GDM1 (cell line): Measurements from ENCODE around the gene KRT12.
"Not testable (repeated sequence)": the region's sequence is repeated elsewhere in the genome, so short reads cannot be mapped to it uniquely, and the experiment has no call there.

Experiments used
- DNase-seq: peaks from one replicate; lab custom pipeline; 2025; lab: John Stamatoyannopoulos, UW

The KRT12 gene

DNA sequence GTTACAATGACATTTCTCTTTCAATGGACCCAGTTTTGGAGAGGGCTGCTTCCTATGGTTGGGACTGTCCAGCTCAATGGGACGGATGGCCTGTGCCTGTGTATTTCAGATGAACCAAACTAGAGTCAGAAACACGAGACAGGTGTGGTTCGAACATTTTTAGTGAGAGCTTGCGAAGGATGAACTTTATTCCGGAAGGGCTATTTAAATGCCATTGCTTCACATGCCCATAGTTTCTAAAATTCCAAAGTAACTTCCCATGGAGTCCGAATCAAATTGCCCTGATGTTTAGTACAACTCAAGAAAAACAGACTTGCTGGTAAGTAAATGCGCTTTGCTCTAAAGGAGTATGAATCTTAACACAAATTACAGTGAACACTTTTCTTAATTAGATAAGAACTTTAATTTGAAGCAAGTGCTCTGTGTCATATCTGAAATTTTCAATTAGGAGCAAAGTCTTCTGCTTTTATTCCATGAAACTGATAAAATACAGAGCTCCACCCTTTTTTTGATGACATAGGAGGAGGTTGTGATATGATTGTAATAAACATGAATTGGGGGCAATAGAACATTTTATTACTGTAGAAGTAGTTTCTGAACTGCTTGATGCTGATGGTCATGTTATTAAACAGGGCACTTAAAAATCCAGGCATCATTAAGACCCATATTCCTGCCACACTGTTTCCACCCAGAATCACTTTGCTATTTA, 16.8 kb upstream of the KRT12 start:
- DNase-seq: no peak

DNA sequence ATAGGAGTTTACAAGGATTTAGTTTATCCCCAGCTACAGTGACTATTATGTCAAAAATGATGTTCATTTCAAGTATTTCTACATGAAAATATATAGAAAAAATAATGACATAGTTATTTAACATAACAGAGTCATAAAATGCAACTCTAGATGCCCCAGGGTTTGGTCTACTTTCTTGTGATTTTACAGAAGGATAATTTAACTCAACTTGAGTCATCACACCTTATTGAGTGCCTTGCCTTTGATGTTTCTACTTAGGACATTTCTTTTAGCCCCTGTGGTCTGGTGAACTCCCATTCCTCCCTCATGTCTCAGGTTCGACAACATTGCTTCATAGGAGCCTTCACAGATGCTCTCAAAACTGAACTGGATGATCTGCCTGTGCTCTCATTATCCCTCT, 16.0 kb upstream of the KRT12 start:
- no peak for DNase-seq

GRCh38 chr17:40879026-40879425, 12.0 kb upstream of the KRT12 start:
- no peak for DNase-seq

- no peak for DNase-seq
Observed at GRCh38 chr17:40878044-40878443, 11.0 kb upstream of the KRT12 start.

DNA sequence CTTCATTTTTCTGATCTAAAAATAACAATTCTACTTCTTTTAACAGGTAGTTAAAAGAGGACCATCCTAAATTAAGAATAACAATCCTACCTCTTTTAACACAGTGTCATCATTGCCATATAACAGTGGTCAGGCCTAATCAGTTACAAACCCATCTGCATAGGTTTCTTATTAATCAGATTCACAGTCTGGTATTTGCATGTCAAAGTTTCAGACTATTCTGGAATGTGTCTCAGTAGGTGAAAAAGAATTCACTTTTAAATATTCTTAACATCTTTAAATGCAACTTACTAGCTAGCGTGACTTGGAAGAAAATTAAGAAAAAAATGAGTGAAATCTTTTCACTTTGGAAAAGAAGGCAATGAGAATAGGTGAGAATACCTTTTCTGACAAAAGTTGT, 6.8 kb upstream of the KRT12 start:
- DNase-seq: no peak

DNA sequence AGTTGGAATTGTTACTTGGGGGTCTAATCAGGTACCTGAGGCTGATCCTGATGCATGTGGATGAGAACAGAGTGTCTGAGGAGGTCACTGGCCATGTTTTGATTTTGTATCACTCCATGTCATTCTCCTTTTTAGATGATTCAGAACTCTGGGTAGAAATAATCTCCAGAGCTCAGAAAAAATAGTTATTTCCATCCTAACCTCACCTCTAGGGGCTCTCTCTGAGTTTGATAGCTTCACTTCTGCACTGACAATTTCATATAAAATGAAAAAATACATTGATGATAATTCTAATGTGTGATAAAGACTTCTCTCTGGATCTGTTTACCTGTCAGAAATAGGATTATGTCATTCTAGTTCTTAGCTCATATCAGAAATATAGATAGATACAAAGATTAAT, 6.2 kb upstream of the KRT12 start:
- no peak for DNase-seq

GRCh38 chr17:40872416-40872815, 5.4 kb upstream of the KRT12 start:
- DNase-seq: no peak

- DNase-seq: no peak
Observed at GRCh38 chr17:40871316-40871715, 4.3 kb upstream of the KRT12 start.

- DNase-seq: no peak
Observed at GRCh38 chr17:40870136-40870535, 3.1 kb upstream of the KRT12 start.

GRCh38 chr17:40864661-40865390, 2.2 kb downstream of the KRT12 start:
- DNase-seq: no peak

GRCh38 chr17:40862985-40863733, 3.9 kb downstream of the KRT12 start:
- no peak for DNase-seq

GRCh38 chr17:40859536-40859935, 7.5 kb downstream of the KRT12 start:
- DNase-seq: no peak

- DNase-seq: not testable (repeated sequence)
Observed at GRCh38 chr17:40858667-40859066, 8.4 kb downstream of the KRT12 start.

DNA sequence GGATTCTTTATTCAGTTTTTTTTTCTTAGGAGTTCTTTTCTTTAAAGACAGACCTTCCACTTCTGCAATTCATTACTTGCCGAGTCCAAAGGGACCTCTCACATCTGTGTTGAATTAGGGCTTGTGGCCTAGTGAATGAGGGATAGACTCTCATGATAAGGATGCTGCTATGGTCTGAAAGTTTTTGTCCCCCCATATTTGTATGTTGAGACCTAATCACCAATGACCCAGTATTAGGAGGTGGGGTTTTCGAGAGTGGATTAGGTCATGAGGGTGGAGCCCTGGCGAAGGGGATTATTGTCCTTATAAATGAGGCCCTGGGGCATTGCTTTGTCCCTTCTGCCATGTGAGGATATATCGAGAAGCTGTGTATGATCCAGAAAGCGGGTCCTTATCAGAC, 9.5 kb downstream of the KRT12 start:
- no peak for DNase-seq

- DNase-seq: no peak
Observed at GRCh38 chr17:40854175-40854814, 12.7 kb downstream of the KRT12 start.

DNA sequence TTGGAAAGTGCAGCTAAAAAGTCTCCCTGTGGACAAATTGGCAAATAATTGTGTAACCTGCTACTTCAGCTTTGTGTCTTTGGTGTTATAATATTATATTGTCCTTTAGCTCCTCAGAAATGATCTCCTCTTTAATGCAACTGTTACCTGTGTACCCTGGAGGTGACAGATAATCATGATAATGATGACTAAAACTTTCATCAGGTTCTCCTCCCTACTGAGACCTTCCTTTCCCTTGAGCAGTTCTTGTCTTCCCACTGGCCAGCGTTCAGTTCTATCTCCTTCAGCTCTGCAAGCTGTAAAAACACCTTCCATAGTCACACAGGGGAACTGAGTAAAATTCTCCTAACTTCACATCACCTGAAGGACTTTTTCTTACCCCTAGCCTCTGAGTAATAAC, 14.7 kb downstream of the KRT12 start:
- DNase-seq: no peak

DNA sequence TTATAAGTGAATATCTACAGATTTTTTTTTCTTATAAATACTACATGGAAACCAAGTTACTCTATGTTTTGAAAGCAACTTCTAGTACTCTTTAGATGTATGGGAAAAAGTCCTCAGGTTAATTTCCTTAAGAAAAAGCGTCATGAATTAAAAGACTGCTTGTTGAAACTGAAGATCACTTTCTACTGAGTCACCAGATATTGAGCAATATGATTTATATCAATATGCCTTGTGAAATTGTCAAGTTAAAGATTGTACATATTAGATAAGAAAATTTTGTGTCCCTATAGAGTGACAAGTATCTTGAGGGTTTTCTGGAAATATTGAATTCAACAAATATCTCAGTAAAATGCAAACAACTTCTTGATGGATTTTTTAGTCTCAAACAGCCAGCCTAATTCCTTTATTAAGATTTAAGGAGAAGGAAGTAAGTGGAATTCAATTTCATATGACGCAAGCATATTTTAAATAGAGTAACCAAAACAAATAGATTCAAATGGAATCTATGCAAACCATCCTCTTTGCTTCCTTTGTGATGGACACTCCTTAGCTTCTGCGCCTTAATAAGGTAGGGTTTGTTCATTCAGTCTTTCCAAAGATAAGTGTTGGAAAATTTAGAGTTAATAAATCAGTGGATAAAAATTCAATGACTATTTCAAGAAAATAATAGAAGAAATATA, 16.6 kb downstream of the KRT12 start:
- no peak for DNase-seq

DNA sequence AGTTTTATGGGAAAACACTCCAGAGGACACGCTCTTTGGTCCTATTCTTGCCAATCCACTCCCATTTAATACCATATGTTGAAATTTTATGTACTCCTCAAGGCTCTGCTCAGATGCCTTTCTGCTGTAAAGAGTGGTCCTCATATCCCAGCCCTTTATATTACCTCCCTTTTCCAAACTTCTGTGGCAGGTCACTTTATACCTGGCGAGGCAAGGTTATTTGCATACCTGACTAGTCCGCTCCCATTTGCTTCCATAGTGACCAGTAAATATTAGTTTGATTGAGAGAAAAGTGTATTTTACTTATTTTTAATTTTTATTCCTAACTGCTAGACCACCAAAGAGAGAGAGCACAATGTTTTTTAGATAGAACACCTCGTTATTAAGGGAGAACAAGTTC, 17.3 kb downstream of the KRT12 start:
- no peak for DNase-seq

- no peak for DNase-seq
Observed at GRCh38 chr17:40848583-40849235, 18.3 kb downstream of the KRT12 start.

GRCh38 chr17:40846515-40847144, 20.4 kb downstream of the KRT12 start:
- DNase-seq: no peak

GRCh38 chr17:40844671-40845107, 22.3 kb downstream of the KRT12 start:
- no peak for DNase-seq
